Caco-2 (cell line): Measurements from ENCODE around the gene SRXN1. TPM values are rescaled to one million over a fixed set of nuclear protein-coding genes. Genes with fewer than 3 reads are reported as not detected.

Experiments used
- BruUV-seq: library from RNA; stranded (reverse); fragments of 400-500 nt; replicated peaks from 2 replicates; lab custom pipeline; 2021; lab: Mats Ljungman, UMichigan
- CTCF ChIA-PET: fragments of 300-600 bp; sonication (Branson Sonifier 250); formaldehyde crosslinking; loops from one replicate; lab custom pipeline; 2022; ENCODE audit warnings: antibody characterized with exemption; lab: Charles Lee
- POLR2A ChIA-PET: fragments of 300-600 bp; sonication (Branson Sonifier 250); formaldehyde crosslinking; loops from one replicate; lab custom pipeline; 2022; ENCODE audit warnings: antibody characterized with exemption; lab: Charles Lee
- DNase-seq, 2 experiments: peaks; one replicate each; pipeline versions ENCODE4 v3.0.0 to v3.0.0-alpha.2; 2020 to 2022
- H3K27me3 ChIP-seq: replicated peaks from 2 replicates; pipeline ENCODE4 v1.6.0; 2011; ENCODE audit warnings: low read length; ENCODE audit not compliant: control insufficient read depth, insufficient read depth
- H3K36me3 ChIP-seq: 2 replicates; pipeline ENCODE4 v1.5.1; 2011; ENCODE audit warnings: low read length; ENCODE audit not compliant: control insufficient read depth, insufficient read depth
- H3K4me1 ChIP-seq: fragments of 250-450 bp; sonication (Bioruptor Pico); 2 replicates; pipeline ENCODE4 v1.5.1; 2020; ENCODE audit warnings: mild to moderate bottlenecking
- H3K4me3 ChIP-seq: 2 replicates; pipeline ENCODE4 v1.5.1; 2011; ENCODE audit warnings: low read depth, mild to moderate bottlenecking, control low read depth, low read length
- H3K9me3 ChIP-seq: fragments of 250-450 bp; sonication (Bioruptor Pico); 2 replicates; pipeline ENCODE4 v1.5.1; 2020; ENCODE audit warnings: mild to moderate bottlenecking, moderate library complexity
- H3K27ac Mint-ChIP-seq: one replicate; pipeline ENCODE4 v1.8.0; 2022; ENCODE audit warnings: mixed read lengths; ENCODE audit not compliant: unreplicated experiment
- H3K27me3 Mint-ChIP-seq: one replicate; pipeline ENCODE4 v1.8.0; 2022; ENCODE audit warnings: mixed read lengths; ENCODE audit not compliant: insufficient read depth, unreplicated experiment
- H3K36me3 Mint-ChIP-seq: one replicate; pipeline ENCODE4 v1.8.0; 2022; ENCODE audit warnings: mild to moderate bottlenecking, mixed read lengths; ENCODE audit not compliant: insufficient read depth, unreplicated experiment
- H3K4me1 Mint-ChIP-seq: one replicate; pipeline ENCODE4 v1.8.0; 2022; ENCODE audit warnings: low read depth, mixed read lengths; ENCODE audit not compliant: unreplicated experiment
- H3K4me3 Mint-ChIP-seq: one replicate; pipeline ENCODE4 v1.8.0; 2022; ENCODE audit warnings: mild to moderate bottlenecking, moderate library complexity, mixed read lengths; ENCODE audit not compliant: unreplicated experiment
- H3K9me3 Mint-ChIP-seq: one replicate; pipeline ENCODE4 v1.8.0; 2022; ENCODE audit warnings: mixed read lengths; ENCODE audit not compliant: unreplicated experiment
- CTCF ChIP-seq, 2 experiments: fragments of 200-600 bp in 1 of 2; IDR thresholded peaks; 1 replicate in 1 of 2; 2 replicates in 1 of 2; pipeline versions ENCODE4 v1.5.1 to v1.8.0; 2011 to 2022; ENCODE audit warnings: antibody characterized with exemption in 1 of 2, control low read depth in 1 of 2, inconsistent platforms in 1 of 2, low read depth in 1 of 2, low read length in 1 of 2, mild to moderate bottlenecking in 1 of 2, moderate library complexity in 1 of 2; ENCODE audit not compliant: insufficient read depth in 1 of 2, severe bottlenecking in 1 of 2, unreplicated experiment in 1 of 2
- intact Hi-C: fragments of 100-400 bp; cut with micrococcal nuclease; formaldehyde crosslinking; loops from one replicate; pipeline ENCODE4 v1.10.0; 2022; ENCODE audit not compliant: unreplicated experiment
- total RNA-seq: library from RNA; stranded (reverse); gene quantifications from 2 replicates; pipeline ENCODE4 v1.2.3, GENCODE V29; 2022

Gene SRXN1
- total RNA-seq, 1 experiment from 2014 or later, result 33.7 TPM

GRCh38 chr20:637559-637958, 15.4 kb downstream of the SRXN1 start:
- H3K4me1 Mint-ChIP-seq, result peaks cover 7% of the 10 kb centered on the region
- H3K9me3 Mint-ChIP-seq, result no peaks in the 10 kb centered on the region
- Histone ChIP-seq H3K36me3 (no peaks in the 10 kb centered on the region), H3K9me3 (no peaks in the 10 kb centered on the region), H3K4me1 (no peaks in the 10 kb centered on the region), H3K4me3 (no peak overlapping the region), H3K27me3 (no peaks in the 10 kb centered on the region)
- intact Hi-C loops, result no loop called here
- no peak overlapping the region for H3K27ac Mint-ChIP-seq
- CTCF ChIA-PET, result interaction anchor here (0.7 kb wide), 1 partner anchor 8 kb away, joined by 3 read pairs; no protein-coding TSS in a partner anchor
- no peak for TF ChIP-seq CTCF (IDR thresholded peaks at IDR 0.05; ENCODE audit: insufficient read depth in 1 of 2, low read depth in 1 of 2, low read length in 1 of 2, severe bottlenecking in 1 of 2, unreplicated experiment in 1 of 2)
- BruUV-seq, result no TSS peak
- DNase-seq, result no peak
- H3K36me3 Mint-ChIP-seq, result no peaks in the 10 kb centered on the region
- H3K27me3 Mint-ChIP-seq, result peaks cover 5% of the 10 kb centered on the region
- POLR2A ChIA-PET, result no interaction called here
- no peak overlapping the region for H3K4me3 Mint-ChIP-seq

GRCh38 chr20:635893-636338, 17.1 kb downstream of the SRXN1 start:
- no peaks in the 10 kb centered on the region for H3K27me3 ChIP-seq
- H3K36me3 ChIP-seq, result no peaks in the 10 kb centered on the region
- no peak for DNase-seq
- no peak overlapping the region for H3K4me3 ChIP-seq
- no peaks in the 10 kb centered on the region for H3K36me3 Mint-ChIP-seq
- H3K9me3 ChIP-seq, result no peaks in the 10 kb centered on the region
- no TSS peak for BruUV-seq
- no peak overlapping the region for H3K27ac Mint-ChIP-seq
- POLR2A ChIA-PET, result no interaction called here
- no peaks in the 10 kb centered on the region for H3K9me3 Mint-ChIP-seq
- H3K4me3 Mint-ChIP-seq, result no peak overlapping the region
- CTCF ChIA-PET, result no interaction called here
- H3K27me3 Mint-ChIP-seq, result peaks cover 5% of the 10 kb centered on the region
- H3K4me1 Mint-ChIP-seq, result peaks cover 7% of the 10 kb centered on the region
- intact Hi-C loops, result no loop called here
- no peak for TF ChIP-seq CTCF (IDR thresholded peaks at IDR 0.05; ENCODE audit: insufficient read depth in 1 of 2, low read depth in 1 of 2, low read length in 1 of 2, severe bottlenecking in 1 of 2, unreplicated experiment in 1 of 2)
- H3K4me1 ChIP-seq, result no peaks in the 10 kb centered on the region

- no TSS peak for BruUV-seq
- DNase-seq, result no peak
- Mint-ChIP-seq H3K27me3 (peaks cover 4% of the 10 kb centered on the region), H3K36me3 (no peaks in the 10 kb centered on the region), H3K4me3 (no peak overlapping the region), H3K4me1 (peaks cover 7% of the 10 kb centered on the region), H3K9me3 (no peaks in the 10 kb centered on the region), H3K27ac (no peak overlapping the region)
- Histone ChIP-seq H3K4me3 (no peak overlapping the region), H3K4me1 (no peaks in the 10 kb centered on the region), H3K36me3 (no peaks in the 10 kb centered on the region), H3K27me3 (no peaks in the 10 kb centered on the region), H3K9me3 (no peaks in the 10 kb centered on the region)
- ChIA-PET CTCF (no interaction called here), POLR2A (no interaction called here)
- intact Hi-C loops, result no loop called here
- TF ChIP-seq CTCF (IDR thresholded peaks at IDR 0.05; ENCODE audit: insufficient read depth in 1 of 2, low read depth in 1 of 2, low read length in 1 of 2, severe bottlenecking in 1 of 2, unreplicated experiment in 1 of 2), result no peak
Measured at GRCh38 chr20:635028-635892, 17.7 kb downstream of the SRXN1 start.
